Camera-type eye (tissue), 1 donor: ENCODE measurements around the gene JAML. TPM values are rescaled to one million over a fixed set of nuclear protein-coding genes. Genes with fewer than 3 reads are reported as not detected.

Experiments used
- total RNA-seq: library from RNA; depleted of rRNA; stranded (reverse); fragments of >200 nt; gene quantifications from one replicate; pipeline ENCODE4 v1.2.3, GENCODE V29; 2014

The JAML gene, protein sequence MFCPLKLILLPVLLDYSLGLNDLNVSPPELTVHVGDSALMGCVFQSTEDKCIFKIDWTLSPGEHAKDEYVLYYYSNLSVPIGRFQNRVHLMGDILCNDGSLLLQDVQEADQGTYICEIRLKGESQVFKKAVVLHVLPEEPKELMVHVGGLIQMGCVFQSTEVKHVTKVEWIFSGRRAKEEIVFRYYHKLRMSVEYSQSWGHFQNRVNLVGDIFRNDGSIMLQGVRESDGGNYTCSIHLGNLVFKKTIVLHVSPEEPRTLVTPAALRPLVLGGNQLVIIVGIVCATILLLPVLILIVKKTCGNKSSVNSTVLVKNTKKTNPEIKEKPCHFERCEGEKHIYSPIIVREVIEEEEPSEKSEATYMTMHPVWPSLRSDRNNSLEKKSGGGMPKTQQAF
- 3.3 TPM for total RNA-seq

DNA sequence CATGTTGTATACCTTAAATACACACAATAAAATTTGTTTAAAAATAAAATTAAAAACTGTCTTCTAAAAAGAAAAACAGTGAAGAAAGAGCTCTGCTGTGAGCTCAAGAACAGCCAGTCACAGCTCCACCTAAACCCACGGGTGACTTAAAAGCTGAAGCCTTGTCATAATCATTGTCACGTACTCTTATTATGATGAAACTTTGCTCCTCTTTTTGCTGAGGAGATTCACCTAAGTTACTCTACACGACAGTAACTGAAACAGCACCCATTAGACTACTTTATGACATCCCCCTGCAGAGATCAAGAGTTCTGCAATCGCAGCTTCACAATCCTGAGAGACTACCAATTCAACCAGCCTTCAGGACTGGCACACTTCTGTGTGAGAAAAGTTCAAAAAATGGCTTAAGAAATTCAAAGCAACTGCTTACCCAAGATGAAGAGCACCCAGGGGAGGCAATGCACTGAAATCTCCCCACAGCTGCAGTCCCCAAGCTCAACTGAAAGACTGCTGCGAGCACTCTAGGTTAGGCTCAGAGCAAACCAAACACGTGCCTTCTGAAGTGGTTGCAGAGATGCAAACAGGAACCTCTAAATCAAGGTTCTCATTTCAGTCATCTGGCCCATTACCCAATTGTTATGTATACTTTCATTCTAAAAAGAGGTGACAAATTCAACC is at the start of gene JAML:
JAML (minus strand) TSS at position 501 of the 678 bp plus-strand sequence. CDS start 10,145 bp downstream, outside the sequence.

DNA sequence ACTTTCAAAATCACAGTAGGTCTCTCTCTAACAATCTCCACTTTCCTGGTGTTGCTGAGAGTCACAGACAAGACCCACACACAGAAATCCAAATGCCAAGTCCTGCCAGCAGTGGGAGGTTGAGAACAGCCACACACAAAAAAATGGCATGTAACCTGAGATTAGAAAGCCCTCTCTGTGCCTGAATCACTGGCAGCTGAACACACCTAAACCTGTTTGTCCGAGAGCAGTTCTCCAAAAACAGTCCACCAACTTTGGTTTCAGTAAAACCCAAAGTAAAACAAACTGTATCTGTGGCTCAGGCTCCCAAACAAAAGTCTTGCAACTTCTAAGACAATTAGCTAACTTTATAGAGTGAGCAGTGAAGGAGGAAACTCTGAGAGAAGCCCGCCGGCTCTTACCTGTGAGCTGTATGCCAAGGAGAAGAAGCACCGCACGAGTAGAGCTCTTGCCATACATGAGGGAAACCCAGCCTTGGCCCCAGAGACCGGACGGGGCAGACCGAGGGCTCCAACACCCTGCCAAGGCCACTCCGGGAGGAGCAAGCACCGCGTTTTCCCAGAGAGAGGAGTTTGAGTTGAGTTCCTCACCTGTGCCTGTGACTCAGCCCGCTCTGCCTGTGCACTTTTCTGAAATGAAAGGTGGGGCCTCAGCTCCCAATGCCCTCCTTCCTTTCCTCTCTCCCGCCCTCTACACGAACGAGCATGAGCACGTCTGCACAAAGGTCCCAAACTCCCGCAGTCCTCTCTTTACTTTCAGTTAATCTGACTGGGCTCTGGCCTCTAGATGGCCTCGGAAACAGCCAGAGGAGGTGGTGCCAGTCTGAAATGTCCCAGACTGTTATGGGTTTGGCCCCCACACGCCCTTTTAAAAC is 39.1 kb upstream of the JAML start, which contains the start of gene MPZL2:
MPZL2 (minus strand) TSS at position 603 of the 874 bp plus-strand sequence; CDS start at position 459, 144 bp downstream.

DNA sequence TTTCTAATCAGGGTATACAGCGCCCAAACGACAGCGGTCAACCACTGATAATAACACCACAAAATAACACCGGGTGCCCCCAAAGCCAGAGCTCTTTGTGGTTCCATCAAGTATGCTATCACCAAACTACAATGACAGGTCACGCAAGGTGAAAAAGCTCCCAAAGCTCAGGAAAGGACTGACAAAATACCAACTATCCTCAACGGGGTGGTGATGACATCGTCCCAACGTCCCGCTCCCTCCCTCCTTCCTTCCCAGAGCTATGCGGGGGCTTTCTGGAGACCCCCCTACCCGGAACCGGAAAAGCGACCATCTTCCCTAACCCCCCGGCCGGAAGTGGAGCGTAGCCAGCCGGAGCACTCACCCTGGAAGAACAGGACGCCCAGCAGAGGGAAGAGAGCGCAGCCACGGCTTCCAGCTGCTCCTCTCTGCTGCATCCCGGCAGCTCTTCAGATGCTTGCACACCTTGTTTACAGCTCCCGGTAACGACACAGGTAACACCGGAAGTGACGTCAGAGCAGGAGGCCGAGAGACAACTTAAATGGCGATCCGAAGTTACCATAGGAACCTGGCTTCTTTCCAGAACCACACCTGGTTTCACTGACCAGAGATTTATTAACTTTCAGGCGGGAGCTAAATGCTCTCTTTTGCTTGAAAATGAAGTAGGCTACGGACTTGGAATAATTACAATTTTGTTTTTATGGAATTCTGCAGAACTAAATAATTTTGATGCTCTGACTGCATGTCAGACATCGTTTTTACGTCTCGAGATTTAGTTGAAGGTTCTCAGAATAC is 27.2 kb upstream of the JAML start, which contains the start of gene MPZL3:
MPZL3 (minus strand) TSS at position 508 of the 795 bp plus-strand sequence; CDS start at position 437, 71 bp downstream.

DNA sequence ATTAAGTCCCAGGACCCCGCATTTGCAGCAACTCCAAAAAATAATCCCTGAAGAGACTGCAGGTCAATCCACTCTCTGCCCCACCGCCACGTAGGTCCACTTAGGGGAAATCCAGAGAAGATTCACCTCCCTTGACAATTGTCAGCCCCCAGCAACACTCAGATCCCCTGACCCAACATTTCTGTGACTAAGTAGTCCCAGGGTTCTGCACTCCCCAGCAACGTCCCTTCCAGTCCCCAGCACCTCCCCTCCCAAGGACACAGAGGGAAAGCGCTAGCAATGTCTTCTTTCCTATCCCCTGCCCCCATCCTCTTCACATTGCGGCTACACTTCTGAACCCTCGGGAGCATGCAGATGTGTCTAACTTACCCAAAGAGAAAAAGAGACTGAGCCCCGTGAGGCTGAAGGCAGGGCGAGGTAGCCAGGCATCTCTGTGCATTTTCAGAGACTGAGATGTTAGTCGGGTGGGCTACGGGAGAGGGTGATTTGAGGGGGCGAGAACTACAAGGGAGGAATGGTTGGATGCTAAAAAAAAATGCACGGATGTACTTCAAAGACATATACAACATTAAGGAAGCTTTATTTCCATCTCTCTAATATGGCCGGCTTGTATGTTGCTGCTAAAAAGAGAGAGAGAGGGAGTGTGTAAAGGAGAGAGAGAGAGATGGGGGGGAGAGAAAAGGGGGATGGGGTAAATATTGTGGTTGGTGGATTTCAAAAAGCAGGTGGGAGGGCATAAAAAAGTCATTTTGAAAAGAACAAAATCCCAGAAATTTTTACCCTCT is 48.6 kb downstream of the JAML start, which contains the start of gene SCN2B:
SCN2B (minus strand) TSS at position 647 of the 785 bp plus-strand sequence; CDS start at position 439, 208 bp downstream.

DNA sequence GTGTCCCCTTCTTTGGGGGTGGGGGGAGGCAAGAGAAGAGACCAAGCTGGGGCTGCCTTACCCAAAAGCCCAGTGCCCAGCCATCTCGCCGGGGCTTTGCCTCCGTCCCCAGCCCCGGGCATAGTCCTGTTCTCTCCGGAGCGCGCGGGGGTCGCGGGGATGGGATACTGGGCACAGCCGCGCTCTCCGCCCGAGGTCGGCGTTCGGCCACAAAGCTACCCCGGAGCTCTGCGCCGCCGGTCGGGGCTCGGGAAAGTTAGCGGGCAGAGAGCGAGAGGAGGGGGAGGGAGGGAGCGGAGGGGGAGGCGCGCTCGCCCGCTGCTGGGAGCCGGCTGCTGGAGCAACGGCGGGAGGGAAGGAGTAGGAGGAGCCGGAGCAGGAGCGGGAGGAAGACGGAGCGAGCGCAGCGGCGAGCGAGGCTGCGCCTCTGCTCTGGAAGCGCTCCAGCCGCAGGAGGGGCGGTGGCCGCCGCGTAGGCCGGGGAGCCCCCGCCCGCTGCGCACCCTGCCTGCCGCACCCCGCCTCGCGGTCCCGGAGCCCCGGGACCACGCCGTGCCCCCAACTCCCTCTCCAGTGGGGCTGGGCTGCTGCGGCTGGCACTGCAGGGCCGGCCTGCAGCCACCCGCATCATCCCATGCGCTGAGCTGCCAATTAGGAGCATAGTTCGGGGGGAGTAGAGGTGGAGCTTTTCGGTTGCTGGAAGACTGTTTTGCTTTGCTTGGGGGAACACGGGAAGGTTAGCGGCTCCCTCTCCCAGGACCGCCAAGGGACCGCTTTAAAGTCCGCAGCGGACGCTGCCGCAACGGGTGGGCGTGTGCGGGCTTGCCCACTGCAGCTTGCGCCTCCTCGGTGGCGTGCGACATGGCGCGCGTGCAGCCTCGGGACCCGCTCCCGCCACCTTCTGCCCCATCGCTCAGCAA is 72.0 kb downstream of the JAML start, which contains the start of gene SCN4B:
SCN4B (minus strand) TSS at position 272 of the 920 bp plus-strand sequence; CDS start at position 122, 150 bp downstream.

Other genes with a start within 250 kb of the JAML start
- gene IL10RA, start 238.6 kb downstream of the JAML start, total RNA-seq = 4.2 TPM
- 7.7 TPM for gene TMPRSS4, start 147.9 kb downstream of the JAML start, total RNA-seq
- gene SMIM35, start 138.0 kb downstream of the JAML start, total RNA-seq = 0.11 TPM
- 5.9 TPM for gene SCN4B, start 72.2 kb downstream of the JAML start, total RNA-seq
- gene SCN2B, start 48.4 kb downstream of the JAML start, total RNA-seq = 7.4 TPM
- 3.5 TPM for gene MPZL3, start 27.4 kb upstream of the JAML start, total RNA-seq
- gene MPZL2, start 39.3 kb upstream of the JAML start, total RNA-seq = 18.4 TPM
- gene CD3E, start 79.7 kb upstream of the JAML start, total RNA-seq = 0.55 TPM
- not detected for gene CD3D, start 117.7 kb upstream of the JAML start, total RNA-seq
- 0.88 TPM for gene CD3G, start 119.3 kb upstream of the JAML start, total RNA-seq
- gene UBE4A, start 134.6 kb upstream of the JAML start, total RNA-seq = 46.6 TPM
- gene ATP5MG, start 176.6 kb upstream of the JAML start, total RNA-seq = 27.5 TPM
- 169 TPM for gene KMT2A, start 211.5 kb upstream of the JAML start, total RNA-seq